Fibroblast of lung (primary cell): ENCODE results near the gene SDK1.

Source experiments
- CTCF ChIP-seq, 2 donors: IDR thresholded peaks in 1 of 2; conservative IDR thresholded peaks in 1 of 2; 1 replicate in 1 of 2; 2 replicates in 1 of 2; pipeline ENCODE4 v1.5.1; 2011 to 2012; ENCODE audit warnings: low read length in 2 of 2, control low read depth in 1 of 2, inconsistent platforms in 1 of 2, low read depth in 1 of 2, mild to moderate bottlenecking in 1 of 2
- EZH2 ChIP-seq: IDR thresholded peaks from 2 replicates; pipeline ENCODE4 v1.5.1; 2012; ENCODE audit warnings: low read length, control low read depth, mild to moderate bottlenecking; ENCODE audit errors: missing control alignments

GRCh38 chr7:4210821-4211220 lies 909.8 kb downstream of the SDK1 start:
- TF ChIP-seq CTCF (conservative IDR thresholded peaks at IDR 0.05 in 1 of 2, IDR thresholded peaks at IDR 0.05 in 1 of 2; ENCODE audit: low read depth in 1 of 2, low read length in 2 of 2) = no peak
- no peak for TF ChIP-seq EZH2
